HCT116 (cell line): Measurements from ENCODE around the gene GNL2.

Source experiments
- CTCF ChIP-seq, 3 experiments: fragments of 200-600 bp in 1 of 3; sonication (generic) in 1 of 3; IDR thresholded peaks in 2 of 3; conservative IDR thresholded peaks in 1 of 3; 2 replicates each; pipeline ENCODE4 v1.5.1; 2012 to 2017; ENCODE audit warnings: low read depth in 2 of 3, low read length in 2 of 3, antibody characterized with exemption in 1 of 3, borderline replicate concordance in 1 of 3, control low read depth in 1 of 3, mild to moderate bottlenecking in 1 of 3, mixed read lengths in 1 of 3, mixed run types in 1 of 3, moderate library complexity in 1 of 3; ENCODE audit not compliant: insufficient read depth in 1 of 3
- EZH2 ChIP-seq: fragments of 200-600 bp; sonication (generic); IDR thresholded peaks from 2 replicates; pipeline ENCODE4 v1.6.1; 2017; ENCODE audit warnings: antibody characterized with exemption, mixed run types
- EZH2phosphoT487 ChIP-seq: fragments of 200-600 bp; IDR thresholded peaks from 2 replicates; pipeline ENCODE4 v1.6.1; 2018; ENCODE audit warnings: antibody characterized with exemption, borderline replicate concordance
- POLR2A ChIP-seq: IDR thresholded peaks from 2 replicates; pipeline ENCODE4 v1.7.0; 2011; ENCODE audit warnings: borderline replicate concordance; ENCODE audit not compliant: insufficient read depth, insufficient read length; ENCODE audit errors: extremely low read depth
- SRF ChIP-seq: IDR thresholded peaks from 2 replicates; pipeline ENCODE4 v1.6.1; 2012; ENCODE audit warnings: low read depth

GRCh38 chr1:37544530-37544929 is 51.2 kb downstream of the GNL2 start:
- TF ChIP-seq CTCF (IDR thresholded peaks at IDR 0.05 in 2 of 3, conservative IDR thresholded peaks at IDR 0.05 in 1 of 3; ENCODE audit: borderline replicate concordance in 1 of 3, insufficient read depth in 1 of 3, low read depth in 2 of 3, low read length in 2 of 3) (no peak), EZH2 (no peak), SRF (no peak), EZH2phosphoT487 (no peak), POLR2A (no peak)
